Bronchial smooth muscle cell (primary cell): ENCODE measurements around the gene UPP2. TPM values are rescaled to one million over a fixed set of nuclear protein-coding genes. Genes with fewer than 3 reads are reported as not detected.

ENCODE experiments used
- total RNA-seq: library from RNA; depleted of rRNA; stranded (reverse); fragments of >200 nt; gene quantifications from 2 replicates; pipeline ENCODE4 v1.2.1, GENCODE V29; 2014

The UPP2 gene
- total RNA-seq: 0.09 TPM in 1 of 2 replicates, not detected in the other

GRCh38 chr2:158101384-158101926 lies at the start of gene UPP2:
TSS of gene UPP2 (plus strand) at chr2:158101876. CDS start at chr2:158102064, 188 bp downstream.

Other genes with a start within 250 kb of the UPP2 start
- 20.8 and 23.3 TPM in 2 replicates for gene ACVR1, start 225.5 kb upstream of the UPP2 start, total RNA-seq